Measurements from ENCODE around the gene PLEKHA5.

The PLEKHA5 gene

DNA sequence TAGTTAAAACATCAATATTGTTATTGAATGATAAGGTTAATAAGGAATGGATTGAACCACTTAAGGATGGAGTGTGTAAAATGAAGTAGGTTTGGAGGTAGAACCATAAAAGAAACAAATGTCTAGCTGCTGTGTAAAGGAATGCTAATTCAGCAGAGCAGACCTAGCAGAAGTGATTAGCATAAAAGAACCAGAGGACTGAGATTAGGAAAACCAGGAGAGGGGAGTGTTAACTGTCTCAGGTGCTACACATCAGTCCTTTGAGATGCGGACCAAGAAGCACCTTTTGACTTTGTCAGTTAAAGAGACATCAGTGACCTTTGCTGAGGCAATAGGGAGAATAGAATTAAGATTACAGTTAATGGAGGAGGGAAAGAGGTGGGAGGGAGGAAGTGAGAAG lies 84.5 kb downstream of the PLEKHA5 start:
- no peak overlapping the region for H3K4me3 ChIP-seq (ENCODE audit: low read depth, low read length)
- POLR2A ChIA-PET, result no interaction called here
- TF ChIP-seq, protein P1, sequence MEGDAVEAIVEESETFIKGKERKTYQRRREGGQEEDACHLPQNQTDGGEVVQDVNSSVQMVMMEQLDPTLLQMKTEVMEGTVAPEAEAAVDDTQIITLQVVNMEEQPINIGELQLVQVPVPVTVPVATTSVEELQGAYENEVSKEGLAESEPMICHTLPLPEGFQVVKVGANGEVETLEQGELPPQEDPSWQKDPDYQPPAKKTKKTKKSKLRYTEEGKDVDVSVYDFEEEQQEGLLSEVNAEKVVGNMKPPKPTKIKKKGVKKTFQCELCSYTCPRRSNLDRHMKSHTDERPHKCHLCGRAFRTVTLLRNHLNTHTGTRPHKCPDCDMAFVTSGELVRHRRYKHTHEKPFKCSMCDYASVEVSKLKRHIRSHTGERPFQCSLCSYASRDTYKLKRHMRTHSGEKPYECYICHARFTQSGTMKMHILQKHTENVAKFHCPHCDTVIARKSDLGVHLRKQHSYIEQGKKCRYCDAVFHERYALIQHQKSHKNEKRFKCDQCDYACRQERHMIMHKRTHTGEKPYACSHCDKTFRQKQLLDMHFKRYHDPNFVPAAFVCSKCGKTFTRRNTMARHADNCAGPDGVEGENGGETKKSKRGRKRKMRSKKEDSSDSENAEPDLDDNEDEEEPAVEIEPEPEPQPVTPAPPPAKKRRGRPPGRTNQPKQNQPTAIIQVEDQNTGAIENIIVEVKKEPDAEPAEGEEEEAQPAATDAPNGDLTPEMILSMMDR (IDR thresholded peaks at IDR 0.05; ENCODE audit: insufficient read depth, low read length, missing control alignments), result no peak
- CTCF ChIA-PET, result interaction anchor here (2.0 kb wide), 1 partner anchor 9 kb away, joined by 7 read pairs; no protein-coding TSS in a partner anchor
- no peak for DNase-seq (ENCODE audit: low read depth, low spot score)

DNA sequence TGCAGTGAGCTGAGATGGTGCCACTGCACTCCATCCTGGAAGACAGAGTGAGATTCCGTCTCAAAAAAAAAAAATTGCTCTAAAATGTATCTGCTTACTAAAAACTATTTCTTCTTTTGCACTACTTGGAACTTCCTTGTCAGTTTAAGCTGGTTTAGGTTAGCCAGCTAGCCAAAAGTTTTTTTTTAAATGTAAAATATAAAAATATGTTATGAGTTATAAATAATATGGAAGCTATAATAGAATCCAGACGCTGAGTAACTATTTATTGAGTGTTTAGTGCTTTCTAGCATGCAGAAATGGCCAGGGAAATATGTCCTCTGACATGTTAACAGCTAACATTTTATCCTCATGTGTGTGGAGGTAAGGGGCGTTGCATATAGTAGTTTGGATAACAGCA lies 85.6 kb downstream of the PLEKHA5 start:
- TF ChIP-seq, protein P1 (IDR thresholded peaks at IDR 0.05; ENCODE audit: insufficient read depth, low read length, missing control alignments), result no peak
- ChIA-PET CTCF (interaction anchor here (1.0 to 2.0 kb wide), 3 partner anchors 8 to 965 kb away, joined by 3 to 7 read pairs (median 4); no protein-coding TSS in a partner anchor), POLR2A (interaction anchor here (0.6 kb wide), 1 partner anchor 86 kb away, joined by 3 read pairs; no protein-coding TSS in a partner anchor)
- no peak overlapping the region for H3K4me3 ChIP-seq (ENCODE audit: low read depth, low read length)
- no peak for DNase-seq (ENCODE audit: low read depth, low spot score)

DNA sequence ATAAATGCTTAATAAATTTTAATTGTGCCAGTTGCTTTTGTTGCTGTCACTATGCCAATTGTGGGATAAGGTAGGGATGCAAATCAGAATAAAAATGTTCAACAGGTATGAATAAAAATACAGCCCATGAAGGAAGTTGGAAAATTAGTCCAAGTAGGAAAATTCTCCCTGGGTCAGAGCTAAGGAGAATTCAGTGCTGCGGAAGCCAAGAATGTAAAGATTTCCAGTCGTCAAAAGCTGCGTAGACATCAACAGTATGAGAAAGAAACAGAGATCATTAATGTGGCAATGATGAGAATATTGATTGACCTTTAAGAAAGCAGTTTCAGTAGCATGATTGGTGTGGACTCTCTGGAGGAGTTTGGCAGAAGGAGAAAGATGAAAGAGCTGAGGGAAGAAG lies 87.9 kb downstream of the PLEKHA5 start:
- ChIA-PET CTCF (interaction anchor here (0.6 to 1.2 kb wide), 3 partner anchors 35 to 968 kb away, joined by 3 to 4 read pairs (median 3); no protein-coding TSS in a partner anchor), POLR2A (no interaction called here)
- DNase-seq (ENCODE audit: low read depth, low spot score), result no peak
- no peak overlapping the region for H3K4me3 ChIP-seq (ENCODE audit: low read depth, low read length)
- TF ChIP-seq, protein P1 (IDR thresholded peaks at IDR 0.05; ENCODE audit: insufficient read depth, low read length, missing control alignments), result no peak

DNA sequence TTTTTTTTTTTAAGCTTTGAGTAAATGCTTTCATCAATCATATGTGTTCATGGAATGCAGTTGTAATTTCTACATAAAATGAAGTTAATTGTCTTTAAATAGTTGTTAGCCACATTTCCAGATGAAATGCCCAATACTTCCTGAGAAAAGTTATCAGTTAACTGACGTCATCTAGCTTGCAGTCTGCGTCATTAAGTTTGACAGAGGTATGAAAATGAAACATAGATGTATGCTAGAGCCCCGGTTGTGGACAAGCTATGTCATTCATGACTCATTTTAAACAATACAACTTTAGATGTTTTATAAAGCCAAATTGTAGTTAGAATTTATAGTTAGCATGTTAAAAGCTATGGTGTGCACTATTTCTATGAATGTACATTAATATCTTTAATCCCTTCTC lies 90.7 kb downstream of the PLEKHA5 start:
- CTCF ChIA-PET, result no interaction called here
- TF ChIP-seq, protein P1 (IDR thresholded peaks at IDR 0.05; ENCODE audit: insufficient read depth, low read length, missing control alignments), result no peak

DNA sequence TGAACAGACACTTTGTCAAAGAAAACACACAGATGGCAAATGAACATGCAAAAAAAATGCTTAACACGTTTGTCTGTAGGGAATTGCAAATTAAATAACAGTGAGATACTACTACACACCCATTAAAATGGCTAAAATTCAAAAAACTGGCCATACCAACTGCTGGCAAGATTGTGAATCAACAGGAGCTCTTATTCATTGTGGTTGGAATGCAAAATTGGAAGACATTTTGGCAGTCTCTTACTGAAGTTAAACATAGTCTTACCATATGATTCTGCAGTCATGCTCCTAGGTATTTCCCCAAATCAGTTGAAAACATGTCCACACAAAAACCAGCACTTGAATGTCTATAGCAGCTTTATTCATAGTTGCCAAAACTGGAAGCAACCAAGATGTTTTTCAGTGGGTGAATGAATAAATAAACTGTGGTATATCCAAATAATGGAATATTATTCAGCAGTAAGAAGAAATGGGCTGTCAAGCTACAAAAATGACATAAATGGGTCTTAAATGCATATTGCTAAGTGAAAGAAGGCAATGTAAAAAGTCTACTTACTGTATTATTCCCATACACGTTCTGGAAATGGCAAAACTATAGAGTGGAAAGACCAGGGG lies 91.4 kb downstream of the PLEKHA5 start:
- ChIA-PET CTCF (no interaction called here), POLR2A (no interaction called here)
- no peak overlapping the region for H3K4me3 ChIP-seq (ENCODE audit: low read depth, low read length)
- DNase-seq (ENCODE audit: low read depth, low spot score), result no peak
- TF ChIP-seq, protein P1 (IDR thresholded peaks at IDR 0.05; ENCODE audit: insufficient read depth, low read length, missing control alignments), result no peak

More for the DNA sequence above, 90.7 kb downstream of the PLEKHA5 start:
- H3K4me3 ChIP-seq (ENCODE audit: low read depth, low read length), result no peak overlapping the region
- POLR2A ChIA-PET, result no interaction called here
- no peak for DNase-seq (ENCODE audit: low read depth, low spot score)

DNA sequence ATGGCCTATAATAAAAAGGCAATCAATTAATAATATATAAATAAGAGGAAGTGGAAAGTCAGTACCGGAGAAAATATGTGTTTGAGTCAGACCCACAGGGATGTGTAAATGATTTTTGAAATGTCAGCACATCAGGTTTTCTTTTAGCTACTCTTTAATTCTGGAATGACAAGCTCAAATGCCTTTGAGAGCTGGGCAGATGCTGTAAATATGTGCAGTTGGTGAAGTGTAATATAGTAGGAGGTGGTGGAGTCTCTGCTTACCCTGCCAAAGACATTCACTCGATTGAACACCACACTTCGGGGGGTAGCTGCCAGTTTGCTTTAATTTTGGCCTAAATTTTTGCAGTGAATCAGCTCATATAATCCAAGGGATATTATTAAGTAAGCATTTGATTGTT lies 93.0 kb downstream of the PLEKHA5 start:
- TF ChIP-seq, protein P1 (IDR thresholded peaks at IDR 0.05; ENCODE audit: insufficient read depth, low read length, missing control alignments), result no peak
- POLR2A ChIA-PET, result no interaction called here
- H3K4me3 ChIP-seq (ENCODE audit: low read depth, low read length), result no peak overlapping the region
- no peak for DNase-seq (ENCODE audit: low read depth, low spot score)
- CTCF ChIA-PET, result interaction anchor here (1.0 to 2.3 kb wide), 9 partner anchors 8 to 792 kb away, joined by 3 to 12 read pairs (median 4); no protein-coding TSS in a partner anchor
